ENCODE results near the gene NKAIN1.
"Not testable (repeated sequence)": the region's sequence is repeated elsewhere in the genome, so short reads cannot be mapped to it uniquely, and the experiment has no call there.

DNA sequence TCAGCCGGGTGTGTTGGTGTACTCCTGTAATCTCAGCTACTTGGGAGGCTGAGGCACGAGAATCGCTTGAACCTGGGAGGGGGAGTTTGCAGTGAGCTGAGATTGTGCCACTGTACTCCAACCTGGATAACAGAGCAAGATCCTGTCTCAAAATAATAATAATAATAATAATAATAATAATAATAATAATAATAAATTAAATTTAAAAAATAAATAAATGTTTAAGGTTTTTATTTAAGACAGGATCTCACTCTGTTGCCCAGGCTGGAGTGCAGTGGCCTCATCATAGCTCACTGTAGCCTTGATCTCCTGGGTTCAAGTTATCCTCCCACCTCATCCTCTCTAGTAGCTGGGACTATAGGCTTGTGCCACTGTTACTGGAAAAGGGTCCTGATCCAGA is 101.8 kb downstream of the NKAIN1 start:
- not testable (repeated sequence) for TF ChIP-seq L3MBTL2 (conservative IDR thresholded peaks at IDR 0.05); FOXM1 (IDR thresholded peaks at IDR 0.05; ENCODE audit: borderline replicate concordance); ELF4 (IDR thresholded peaks at IDR 0.05)
- TF ChIP-seq, protein P1, sequence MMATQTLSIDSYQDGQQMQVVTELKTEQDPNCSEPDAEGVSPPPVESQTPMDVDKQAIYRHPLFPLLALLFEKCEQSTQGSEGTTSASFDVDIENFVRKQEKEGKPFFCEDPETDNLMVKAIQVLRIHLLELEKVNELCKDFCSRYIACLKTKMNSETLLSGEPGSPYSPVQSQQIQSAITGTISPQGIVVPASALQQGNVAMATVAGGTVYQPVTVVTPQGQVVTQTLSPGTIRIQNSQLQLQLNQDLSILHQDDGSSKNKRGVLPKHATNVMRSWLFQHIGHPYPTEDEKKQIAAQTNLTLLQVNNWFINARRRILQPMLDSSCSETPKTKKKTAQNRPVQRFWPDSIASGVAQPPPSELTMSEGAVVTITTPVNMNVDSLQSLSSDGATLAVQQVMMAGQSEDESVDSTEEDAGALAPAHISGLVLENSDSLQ (IDR thresholded peaks at IDR 0.05) = not testable (repeated sequence)

All from HEK293T (cell line).